HG02943 (cell line): Measurements from ENCODE around the gene TMEM132D.
"Not testable (repeated sequence)": the region's sequence is repeated elsewhere in the genome, so short reads cannot be mapped to it uniquely, and the experiment has no call there.

Source experiments
- ATAC-seq: cut with Tn5 transposase; IDR thresholded peaks from one replicate; pipeline ENCODE4 v1.9.1; 2021; ENCODE audit warnings: mild to moderate bottlenecking, low read depth, moderate library complexity; ENCODE audit not compliant: unreplicated experiment

TMEM132D gene

GRCh38 chr12:129549656-129550055, 354.2 kb downstream of the TMEM132D start:
- no peak for ATAC-seq

GRCh38 chr12:129549020-129549419, 354.8 kb downstream of the TMEM132D start:
- not testable (repeated sequence) for ATAC-seq

- no peak for ATAC-seq
These were observed 359.1 kb downstream of the TMEM132D start for GRCh38 chr12:129544716-129545115.

GRCh38 chr12:129540954-129541353, 362.9 kb downstream of the TMEM132D start:
- no peak for ATAC-seq

- ATAC-seq: no peak
These were observed 363.6 kb downstream of the TMEM132D start for GRCh38 chr12:129540249-129540648.

GRCh38 chr12:129538724-129539335, 365.0 kb downstream of the TMEM132D start:
- not testable (repeated sequence) for ATAC-seq

GRCh38 chr12:129538137-129538536, 365.7 kb downstream of the TMEM132D start:
- no peak for ATAC-seq

GRCh38 chr12:129534966-129535750, 368.7 kb downstream of the TMEM132D start:
- no peak for ATAC-seq

GRCh38 chr12:129532707-129533499, 370.9 kb downstream of the TMEM132D start:
- no peak for ATAC-seq

GRCh38 chr12:129532082-129532481, 371.7 kb downstream of the TMEM132D start:
- no peak for ATAC-seq

GRCh38 chr12:129530984-129531383, 372.8 kb downstream of the TMEM132D start:
- ATAC-seq: no peak

GRCh38 chr12:129530517-129530916, 373.3 kb downstream of the TMEM132D start:
- ATAC-seq: no peak

- ATAC-seq: no peak
These were observed 376.3 kb downstream of the TMEM132D start for GRCh38 chr12:129527506-129527905.

GRCh38 chr12:129523621-129524020, 380.2 kb downstream of the TMEM132D start:
- ATAC-seq: no peak

- ATAC-seq: no peak
These were observed 383.1 kb downstream of the TMEM132D start for GRCh38 chr12:129520739-129521138.

GRCh38 chr12:129503802-129504201, 400.0 kb downstream of the TMEM132D start:
- ATAC-seq: no peak

GRCh38 chr12:129496226-129496625, 407.6 kb downstream of the TMEM132D start:
- no peak for ATAC-seq

GRCh38 chr12:129494766-129495165, 409.1 kb downstream of the TMEM132D start:
- ATAC-seq: no peak

GRCh38 chr12:129494260-129494659, 409.6 kb downstream of the TMEM132D start:
- ATAC-seq: no peak

GRCh38 chr12:129489100-129489676, 414.6 kb downstream of the TMEM132D start:
- no peak for ATAC-seq

GRCh38 chr12:129486931-129487330, 416.9 kb downstream of the TMEM132D start:
- no peak for ATAC-seq
